Measurements from ENCODE around the gene ZBTB16. TPM values are rescaled to one million over a fixed set of nuclear protein-coding genes. Genes with fewer than 3 reads are reported as not detected.
A peak's percentile ranks its signal among the peaks of the same experiment; 100 is the strongest.

The ZBTB16 gene
- total RNA-seq, 1 donor from 2014 or later: 17.7 TPM

DNA sequence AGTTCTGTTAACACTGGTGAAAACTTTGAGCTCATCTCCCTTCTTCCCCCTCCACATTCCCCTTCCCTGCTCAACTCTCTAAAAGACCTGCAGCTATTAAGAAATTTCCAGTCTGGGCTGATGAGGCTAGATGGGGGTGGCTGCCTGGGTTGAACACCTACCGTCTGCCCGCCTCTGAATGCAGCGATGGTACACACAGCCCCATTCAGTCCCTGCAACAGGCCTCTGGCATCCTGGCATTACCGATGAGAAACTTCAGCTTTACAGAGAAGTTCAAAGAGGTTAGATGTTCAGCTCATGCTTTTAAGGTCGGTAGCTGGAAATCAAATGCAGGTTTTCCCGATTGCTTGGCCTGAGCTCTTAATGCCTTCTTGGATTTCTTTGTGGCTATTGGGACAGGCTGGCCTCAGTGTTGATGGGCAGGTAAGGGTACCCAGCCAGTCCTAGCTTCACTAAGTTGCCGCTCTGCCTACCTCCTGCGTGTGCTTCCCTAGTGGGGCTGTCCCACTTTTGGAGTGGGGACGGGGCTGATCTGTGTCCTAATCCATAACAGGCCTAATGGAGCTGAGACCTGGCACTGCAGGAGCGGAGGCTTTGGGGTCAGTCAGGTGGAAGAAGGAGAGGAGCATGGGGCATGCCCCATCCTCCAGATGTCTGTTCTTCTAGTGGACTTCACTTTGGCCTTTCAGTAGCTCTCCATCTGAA, 49.1 kb downstream of the ZBTB16 start:
- no peaks in the 10 kb centered on the region for H3K27me3 ChIP-seq
- H3K79me2 ChIP-seq (ENCODE audit: low read depth): peaks cover 39% of the 10 kb centered on the region
- peak overlapping the region; percentile 15 for H3K4me2 ChIP-seq
- Mint-ChIP-seq H3K9me3 (no peaks in the 10 kb centered on the region), H3K4me1 (peaks cover 72% of the 10 kb centered on the region), H3K27me3 (ENCODE audit: insufficient read depth, low read depth) (peaks cover 2% of the 10 kb centered on the region), H3K4me3 (no peak overlapping the region), H3K27ac (peak overlapping the region; percentile 33), H3K36me3 (peaks cover 30% of the 10 kb centered on the region)
- no peak overlapping the region for H3K9ac ChIP-seq
- no peak for DNase-seq (ENCODE audit: low spot score)
- H3F3A ChIP-seq (ENCODE audit: low read depth): no peaks in the 10 kb centered on the region
- no peaks in the 10 kb centered on the region for H3K9me3 ChIP-seq (ENCODE audit: low read depth)
- TF ChIP-seq CTCF (IDR thresholded peaks at IDR 0.05) (no peak), EZH2 (IDR thresholded peaks at IDR 0.05) (no peak), EZH2phosphoT487 (IDR thresholded peaks at IDR 0.05) (no peak)
- peaks cover 63% of the 10 kb centered on the region for H3K4me1 ChIP-seq
- no peaks in the 10 kb centered on the region for H3K36me3 ChIP-seq
- no peak overlapping the region for H3K4me3 ChIP-seq
- peaks cover 36% of the 10 kb centered on the region for H4K20me1 ChIP-seq (ENCODE audit: low read depth)
- H3K27ac ChIP-seq: no peak overlapping the region
- no peak overlapping the region for H2AFZ ChIP-seq (replicated peaks)

GRCh38 chr11:114109206-114110090, 49.9 kb downstream of the ZBTB16 start:
- no peak for DNase-seq (ENCODE audit: low spot score)
- Mint-ChIP-seq H3K9me3 (no peaks in the 10 kb centered on the region), H3K27me3 (ENCODE audit: insufficient read depth, low read depth) (peaks cover 2% of the 10 kb centered on the region), H3K27ac (no peak overlapping the region), H3K4me1 (peaks cover 72% of the 10 kb centered on the region), H3K36me3 (peaks cover 28% of the 10 kb centered on the region), H3K4me3 (no peak overlapping the region)
- H3K4me3 ChIP-seq: no peak overlapping the region
- H3K36me3 ChIP-seq: no peaks in the 10 kb centered on the region
- peaks cover 36% of the 10 kb centered on the region for H4K20me1 ChIP-seq (ENCODE audit: low read depth)
- H3K79me2 ChIP-seq (ENCODE audit: low read depth): peaks cover 39% of the 10 kb centered on the region
- no peak overlapping the region for H3K27ac ChIP-seq
- no peak overlapping the region for H2AFZ ChIP-seq (replicated peaks)
- no peak overlapping the region for H3K4me2 ChIP-seq
- no peaks in the 10 kb centered on the region for H3K9me3 ChIP-seq (ENCODE audit: low read depth)
- no peaks in the 10 kb centered on the region for H3K27me3 ChIP-seq
- peaks cover 61% of the 10 kb centered on the region for H3K4me1 ChIP-seq
- H3K9ac ChIP-seq: no peak overlapping the region
- TF ChIP-seq EZH2 (IDR thresholded peaks at IDR 0.05) (no peak), CTCF (IDR thresholded peaks at IDR 0.05) (no peak), EZH2phosphoT487 (IDR thresholded peaks at IDR 0.05) (no peak)
- no peaks in the 10 kb centered on the region for H3F3A ChIP-seq (ENCODE audit: low read depth)

- H3K27me3 ChIP-seq: no peaks in the 10 kb centered on the region
- Mint-ChIP-seq H3K27ac (no peak overlapping the region), H3K4me1 (peaks cover 72% of the 10 kb centered on the region), H3K4me3 (no peak overlapping the region), H3K36me3 (peaks cover 26% of the 10 kb centered on the region), H3K27me3 (ENCODE audit: insufficient read depth, low read depth) (peaks cover 2% of the 10 kb centered on the region), H3K9me3 (no peaks in the 10 kb centered on the region)
- H3K4me1 ChIP-seq: peaks cover 68% of the 10 kb centered on the region
- H3F3A ChIP-seq (ENCODE audit: low read depth): peaks cover 4% of the 10 kb centered on the region
- H3K36me3 ChIP-seq: no peaks in the 10 kb centered on the region
- H3K27ac ChIP-seq: no peak overlapping the region
- H3K79me2 ChIP-seq (ENCODE audit: low read depth): peaks cover 39% of the 10 kb centered on the region
- H3K4me2 ChIP-seq: no peak overlapping the region
- H4K20me1 ChIP-seq (ENCODE audit: low read depth): peaks cover 41% of the 10 kb centered on the region
- H2AFZ ChIP-seq (replicated peaks): no peak overlapping the region
- H3K4me3 ChIP-seq: no peak overlapping the region
- no peaks in the 10 kb centered on the region for H3K9me3 ChIP-seq (ENCODE audit: low read depth)
- H3K9ac ChIP-seq: no peak overlapping the region
- no peak for DNase-seq (ENCODE audit: low spot score)
- TF ChIP-seq EZH2phosphoT487 (IDR thresholded peaks at IDR 0.05) (no peak), CTCF (IDR thresholded peaks at IDR 0.05) (no peak), EZH2 (IDR thresholded peaks at IDR 0.05) (no peak)
Observed at GRCh38 chr11:114110123-114110522, 50.6 kb downstream of the ZBTB16 start.

Data from neural progenitor cell (in vitro differentiated cells).